Measurements from ENCODE around the gene UVRAG.

GRCh38 chr11:76181371-76181770 lies 366.4 kb downstream of the UVRAG start:
- TF ChIP-seq POLR2AphosphoS5 (IDR thresholded peaks at IDR 0.05; ENCODE audit: low read depth) (no peak), CTCF (IDR thresholded peaks at IDR 0.05; ENCODE audit: insufficient read depth, low read length) (no peak), GABPA (IDR thresholded peaks at IDR 0.05; ENCODE audit: low read depth) (no peak), REST (IDR thresholded peaks at IDR 0.05; ENCODE audit: insufficient replicate concordance, low read depth) (no peak)

Data from HL-60 (cell line).